Sigmoid colon (tissue), 3 donors: ENCODE data around the gene TMC1.

Experiments used
- CTCF ChIP-seq, 4 experiments: fragments of 450-650 bp in 3 of 4; fragments of 200-600 bp in 1 of 4; IDR thresholded peaks; one replicate each; pipeline ENCODE4 v1.5.1; 2016 to 2019; ENCODE audit warnings: antibody characterized with exemption in 4 of 4, mild to moderate bottlenecking in 3 of 4, moderate library complexity in 2 of 4
- POLR2A ChIP-seq, 2 donors: fragments of 450-650 bp; IDR thresholded peaks; one replicate each; pipeline ENCODE4 v1.6.1; 2016; ENCODE audit warnings: antibody characterized with exemption in 2 of 2, mild to moderate bottlenecking in 2 of 2, moderate library complexity in 2 of 2

GRCh38 chr9:72557549-72557948 lies 36.1 kb downstream of the TMC1 start:
- no peak for TF ChIP-seq CTCF (IDR thresholded peaks at IDR 0.05)
- TF ChIP-seq POLR2A (IDR thresholded peaks at IDR 0.05): no peak
